Brain microvascular endothelial cell (primary cell): Measurements from ENCODE around the gene GNAI2.

Source experiments
- DNase-seq: peaks from one replicate; pipeline ENCODE4 v3.0.0-alpha.2; 2020
- H3K27ac ChIP-seq: fragments of 250-450 bp; sonication (Bioruptor Pico); 2 replicates; pipeline ENCODE4 v1.5.1; 2020; ENCODE audit warnings: mild to moderate bottlenecking, moderate library complexity
- H3K27me3 ChIP-seq: fragments of 250-450 bp; sonication (Bioruptor Pico); replicated peaks from 2 replicates; pipeline ENCODE4 v1.5.1; 2020; ENCODE audit warnings: mild to moderate bottlenecking
- H3K36me3 ChIP-seq: fragments of 250-450 bp; sonication (Bioruptor Pico); replicated peaks from 2 replicates; pipeline ENCODE4 v1.5.1; 2020; ENCODE audit warnings: mild to moderate bottlenecking
- H3K4me3 ChIP-seq: 2 replicates; pipeline ENCODE4 v1.5.1; 2011; ENCODE audit warnings: low read depth, mild to moderate bottlenecking, control low read depth, low read length, moderate library complexity
- CTCF ChIP-seq: IDR thresholded peaks from 2 replicates; pipeline ENCODE4 v1.5.1; 2011; ENCODE audit warnings: low read depth, mild to moderate bottlenecking, moderate library complexity, low read length, control low read depth, inconsistent platforms; ENCODE audit errors: missing control alignments
- in situ Hi-C: cut with HindIII; loops from 2 replicates; pipeline ENCODE4 v1.10.0; 2017; ENCODE audit warnings: low sequenced_read_pairs, low pct_ligation_motif_present

The GNAI2 gene

GRCh38 chr3:50263478-50264382, 27.7 kb downstream of the GNAI2 start:
- no peak overlapping the region for H3K4me3 ChIP-seq
- no peak for DNase-seq
- in situ Hi-C loops, result no loop called here
- H3K27ac ChIP-seq, result no peak overlapping the region
- H3K27me3 ChIP-seq, result no peaks in the 10 kb centered on the region
- H3K36me3 ChIP-seq, result peaks cover 7% of the 10 kb centered on the region
- TF ChIP-seq CTCF, result no peak

GRCh38 chr3:50264383-50264963, 28.5 kb downstream of the GNAI2 start:
- H3K4me3 ChIP-seq, result no peak overlapping the region
- DNase-seq, result peak; percentile 69
- H3K36me3 ChIP-seq, result peaks cover 2% of the 10 kb centered on the region
- H3K27me3 ChIP-seq, result no peaks in the 10 kb centered on the region
- no peak for TF ChIP-seq CTCF
- in situ Hi-C loops, result no loop called here
- no peak overlapping the region for H3K27ac ChIP-seq

- Histone ChIP-seq H3K36me3 (no peaks in the 10 kb centered on the region), H3K4me3 (no peak overlapping the region), H3K27ac (no peak overlapping the region), H3K27me3 (no peaks in the 10 kb centered on the region)
- no peak for DNase-seq
- TF ChIP-seq CTCF, result no peak
- in situ Hi-C loops, result no loop called here
Observed at GRCh38 chr3:50264964-50265485, 29.0 kb downstream of the GNAI2 start.

- in situ Hi-C loops, result no loop called here
- Histone ChIP-seq H3K36me3 (no peaks in the 10 kb centered on the region), H3K27ac (no peak overlapping the region), H3K27me3 (no peaks in the 10 kb centered on the region), H3K4me3 (no peak overlapping the region)
- no peak for TF ChIP-seq CTCF
- no peak for DNase-seq
Observed at GRCh38 chr3:50265571-50265970, 29.6 kb downstream of the GNAI2 start.

- H3K4me3 ChIP-seq, result no peak overlapping the region
- in situ Hi-C loops, result no loop called here
Observed at GRCh38 chr3:50266017-50266416, 30.0 kb downstream of the GNAI2 start.

More at GRCh38 chr3:50266017-50266416, 30.0 kb downstream of the GNAI2 start:
- Histone ChIP-seq H3K27me3 (no peaks in the 10 kb centered on the region), H3K27ac (no peak overlapping the region), H3K36me3 (no peaks in the 10 kb centered on the region)
- no peak for TF ChIP-seq CTCF
- no peak for DNase-seq
